Activated CD8-positive, alpha-beta memory T cell treated with anti-CD3 and anti-CD28 coated beads for 48 hours (primary cell): ENCODE results near the gene DMD.

Source experiments
- DNase-seq, 3 experiments: peaks; one replicate each; pipeline ENCODE4 v3.0.0-alpha.2; 2020; ENCODE audit warnings: low read depth in 2 of 3, low spot score in 2 of 3

The DMD gene

GRCh38 chrX:31318866-31319265 lies 1892.5 kb downstream of the DMD start:
- DNase-seq = no peak

- no peak for DNase-seq
Measured at GRCh38 chrX:31316340-31316991, 1894.9 kb downstream of the DMD start.

- no peak for DNase-seq
Measured at GRCh38 chrX:31314921-31315320, 1896.4 kb downstream of the DMD start.

GRCh38 chrX:31307952-31308351 lies 1903.4 kb downstream of the DMD start:
- no peak for DNase-seq

- DNase-seq = no peak
Measured at GRCh38 chrX:31302573-31303075, 1908.7 kb downstream of the DMD start.

- DNase-seq = no peak
Measured at GRCh38 chrX:31301941-31302340, 1909.4 kb downstream of the DMD start.

- no peak for DNase-seq
Measured at GRCh38 chrX:31301203-31301602, 1910.1 kb downstream of the DMD start.

- DNase-seq = no peak
Measured at GRCh38 chrX:31298916-31299315, 1912.4 kb downstream of the DMD start.

GRCh38 chrX:31297881-31298280 lies 1913.5 kb downstream of the DMD start:
- DNase-seq = no peak

GRCh38 chrX:31294475-31294874 lies 1916.9 kb downstream of the DMD start:
- no peak for DNase-seq

GRCh38 chrX:31293409-31293808 lies 1917.9 kb downstream of the DMD start:
- no peak for DNase-seq

GRCh38 chrX:31291131-31291530 lies 1920.2 kb downstream of the DMD start:
- no peak for DNase-seq

- DNase-seq = no peak
Measured at GRCh38 chrX:31287861-31288260, 1923.5 kb downstream of the DMD start.

- DNase-seq = no peak
Measured at GRCh38 chrX:31280580-31280979, 1930.8 kb downstream of the DMD start.

- DNase-seq = no peak
Measured at GRCh38 chrX:31279359-31279758, 1932.0 kb downstream of the DMD start.

GRCh38 chrX:31272472-31272775 lies 1938.9 kb downstream of the DMD start:
- DNase-seq = no peak

GRCh38 chrX:31271615-31272471 lies 1939.5 kb downstream of the DMD start:
- DNase-seq = no peak

GRCh38 chrX:31269914-31270313 lies 1941.4 kb downstream of the DMD start:
- DNase-seq = no peak

- DNase-seq = no peak
Measured at GRCh38 chrX:31268359-31268758, 1943.0 kb downstream of the DMD start.

GRCh38 chrX:31266203-31267076 lies 1944.9 kb downstream of the DMD start:
- DNase-seq = peak in 1 of 3 experiments; percentile 1

GRCh38 chrX:31265383-31265782 lies 1946.0 kb downstream of the DMD start:
- DNase-seq = no peak

- no peak for DNase-seq
Measured at GRCh38 chrX:31260351-31260750, 1951.0 kb downstream of the DMD start.
